A549 (cell line): Measurements from ENCODE around the gene DTHD1. TPM values are rescaled to one million over a fixed set of nuclear protein-coding genes. Genes with fewer than 3 reads are reported as not detected.

ENCODE experiments used
- ATAC-seq, 2 experiments: fragments of 200-7000 bp in 1 of 2; fragments of >200 bp in 1 of 2; cut with Nextera tagmentation in 1 of 2; cut with Tn5 transposase in 1 of 2; 3 replicates each; pipeline versions ENCODE4 v1.8.0 to v1.9.1; 2018 to 2020; ENCODE audit warnings: mild to moderate bottlenecking in 1 of 2, moderate library complexity in 1 of 2
- CTCF ChIA-PET: fragments of 300-600 bp; sonication (Branson Sonifier 250); formaldehyde crosslinking; extraction: SDS; loops from one replicate; lab custom pipeline; 2021; ENCODE audit warnings: antibody characterized with exemption, inconsistent platforms; lab: Yijun Ruan, JAX
- POLR2A ChIA-PET: fragments of 350-600 bp; formaldehyde crosslinking; extraction: SDS; loops from one replicate; lab custom pipeline; 2021; ENCODE audit warnings: antibody characterized with exemption, inconsistent platforms; lab: Yijun Ruan, JAX
- DNase-seq, 2 experiments: peaks; one replicate each; pipeline versions ENCODE4 v3.0.0 to v3.0.0-alpha.2; 2011 to 2016; ENCODE audit warnings: low read depth in 1 of 2, low spot score in 1 of 2
- FAIRE-seq: peaks from 2 replicates; lab custom pipeline; 2011; peaks lifted over from hg19 to GRCh38; lab: Jason Lieb, UNC
- H3K27ac ChIP-seq, 2 experiments: fragments of >200 bp; sonication (Bioruptor Twin); formaldehyde crosslinking; 3 replicates each; pipeline ENCODE4 v1.5.1; 2016 to 2017
- H3K4me1 ChIP-seq: fragments of >200 bp; sonication (Bioruptor Twin); formaldehyde crosslinking; 3 replicates; pipeline ENCODE4 v1.6.1; 2016
- H3K4me2 ChIP-seq: fragments of >200 bp; sonication (Bioruptor Twin); formaldehyde crosslinking; 3 replicates; pipeline ENCODE4 v1.6.1; 2016
- H3K4me3 ChIP-seq: fragments of >200 bp; sonication (Bioruptor Twin); formaldehyde crosslinking; 3 replicates; pipeline ENCODE4 v1.5.1; 2016
- H3K9me3 ChIP-seq: fragments of >200 bp; sonication (Bioruptor Twin); formaldehyde crosslinking; 3 replicates; pipeline ENCODE4 v1.6.1; 2016
- BHLHE40 ChIP-seq: IDR thresholded peaks from 2 replicates; pipeline ENCODE4 v1.6.1; 2012; ENCODE audit warnings: low read depth, low read length, inconsistent platforms
- CEBPB ChIP-seq, 2 experiments: fragments of >200 bp in 1 of 2; sonication (Bioruptor Twin) in 1 of 2; formaldehyde crosslinking in 1 of 2; IDR thresholded peaks; 2 replicates each; pipeline ENCODE4 v1.6.1; 2012 to 2016
- CHD2 ChIP-seq: fragments of 150-350 bp; IDR thresholded peaks from 2 replicates; pipeline ENCODE4 v1.6.1; 2014; ENCODE audit warnings: low read length; ENCODE audit not compliant: partially characterized antibody
- EHMT2 ChIP-seq: fragments of 200-600 bp; sonication (generic); IDR thresholded peaks from 2 replicates; pipeline ENCODE4 v1.6.1; 2016; ENCODE audit warnings: antibody characterized with exemption, low read depth, mild to moderate bottlenecking, moderate library complexity
- FOSB ChIP-seq: fragments of 250-450 bp; sonication (Bioruptor Pico); IDR thresholded peaks from 2 replicates; pipeline ENCODE4 v1.5.0; 2020; ENCODE audit warnings: mild to moderate bottlenecking, moderate library complexity
- FOXS1 ChIP-seq: fragments of 250-450 bp; sonication (Bioruptor Pico); IDR thresholded peaks from 2 replicates; pipeline ENCODE4 v1.5.0; 2020; ENCODE audit warnings: mild to moderate bottlenecking, moderate library complexity
- HDAC2 ChIP-seq: fragments of 200-600 bp; sonication (generic); IDR thresholded peaks from 2 replicates; pipeline ENCODE4 v1.6.1; 2016
- HEYL ChIP-seq: fragments of 250-450 bp; sonication (Bioruptor Pico); IDR thresholded peaks from 2 replicates; pipeline ENCODE4 v1.8.0; 2021; ENCODE audit warnings: mild to moderate bottlenecking, moderate library complexity
- MAFK ChIP-seq: fragments of 450-650 bp; IDR thresholded peaks from 2 replicates; pipeline ENCODE4 v1.6.1; 2014; ENCODE audit not compliant: partially characterized antibody
- NFE2L2 ChIP-seq: fragments of 150-350 bp; conservative IDR thresholded peaks from 2 replicates; pipeline ENCODE4 v1.6.1; 2014; ENCODE audit warnings: low read length
- RARB ChIP-seq: fragments of 250-450 bp; sonication (Bioruptor Pico); IDR thresholded peaks from 2 replicates; pipeline ENCODE4 v1.8.0; 2021; ENCODE audit warnings: mild to moderate bottlenecking, moderate library complexity
- SMC3 ChIP-seq: fragments of >200 bp; sonication (Bioruptor Twin); formaldehyde crosslinking; IDR thresholded peaks from 3 replicates; pipeline ENCODE4 v1.6.1; 2018; ENCODE audit warnings: inconsistent platforms
- SREBF2 ChIP-seq: fragments of 450-650 bp; IDR thresholded peaks from 2 replicates; pipeline ENCODE4 v1.6.1; 2014; ENCODE audit warnings: mild to moderate bottlenecking, moderate library complexity
- WGBS: methylation state at CpG from one replicate; pipeline ENCODE4 v1.1.6; 2017; ENCODE audit errors: missing lambda C conversion rate; 5-methylcytosine and 5-hydroxymethylcytosine counted together
- polyA plus RNA-seq, 4 experiments: library from polyadenylated mRNA; depleted of rRNA in 3 of 4; stranded (reverse); fragments of >200 nt; fragmentation: RNase III in 1 of 4; extraction: RNeasy Plus Mini Kit Qiagen cat#74134 plus additional on column Dnase treatment in 1 of 4; gene quantifications; 2 replicates in 3 of 4; 3 replicates in 1 of 4; pipeline ENCODE4 v1.2.3, GENCODE V29; 2011 to 2017
- TF ChIP-seq, protein P1 (sequence below): IDR thresholded peaks from 2 replicates; pipeline ENCODE4 v1.6.1; 2012; ENCODE audit warnings: low read depth, borderline replicate concordance
- TF ChIP-seq, protein P2 (sequence below): fragments of >200 bp; sonication (Bioruptor Twin); formaldehyde crosslinking; IDR thresholded peaks from 3 replicates; pipeline ENCODE4 v1.5.1; 2016
- TF ChIP-seq, protein P3 (sequence below): fragments of >200 bp; sonication (Bioruptor Twin); formaldehyde crosslinking; IDR thresholded peaks from 3 replicates; pipeline ENCODE4 v1.6.1; 2016
- TF ChIP-seq, protein P4 (sequence below): IDR thresholded peaks from 2 replicates; pipeline ENCODE4 v1.6.1; 2012

DTHD1 gene
- polyA plus RNA-seq, 2 of the 4 experiments (the other 2 are of a cell fraction), result not detected

DNA sequence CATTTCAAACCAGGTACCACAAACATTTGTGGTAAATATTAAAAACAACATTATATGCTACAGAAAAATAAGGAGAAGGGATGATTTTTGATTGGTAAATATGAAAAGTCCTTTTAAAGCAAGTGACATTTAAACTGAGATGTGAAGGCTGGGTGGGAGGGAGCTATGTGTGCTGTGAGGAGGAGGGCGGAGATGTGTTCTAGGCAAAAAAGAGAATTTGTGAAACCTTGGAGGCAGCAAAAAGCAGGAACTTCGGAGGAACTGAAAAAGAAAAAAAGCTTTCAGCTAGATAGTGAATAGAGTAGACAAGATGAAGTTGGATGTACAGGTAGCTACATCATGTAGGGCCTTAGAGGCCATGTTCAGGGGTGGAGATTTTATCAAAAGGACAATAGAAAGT is 27.0 kb upstream of the DTHD1 start:
- H3K4me1 ChIP-seq, result no peaks in the 10 kb centered on the region
- no peaks in the 10 kb centered on the region for H3K9me3 ChIP-seq
- H3K4me3 ChIP-seq, result no peak overlapping the region
- 37% methylated on average over 2 of the region's 2 CpGs for WGBS
- TF ChIP-seq SREBF2 (no peak), CHD2 (no peak), EHMT2 (no peak), CEBPB (IDR thresholded peaks at IDR 0.05) (no peak), MAFK (no peak)
- TF ChIP-seq, all 56 proteins: peak for 0
- no peak for ATAC-seq
- H3K27ac ChIP-seq, result no peak overlapping the region
- CTCF ChIA-PET, result no interaction called here
- no peak for FAIRE-seq
- no peak for DNase-seq
- no peak overlapping the region for H3K4me2 ChIP-seq
- POLR2A ChIA-PET, result no interaction called here

DNA sequence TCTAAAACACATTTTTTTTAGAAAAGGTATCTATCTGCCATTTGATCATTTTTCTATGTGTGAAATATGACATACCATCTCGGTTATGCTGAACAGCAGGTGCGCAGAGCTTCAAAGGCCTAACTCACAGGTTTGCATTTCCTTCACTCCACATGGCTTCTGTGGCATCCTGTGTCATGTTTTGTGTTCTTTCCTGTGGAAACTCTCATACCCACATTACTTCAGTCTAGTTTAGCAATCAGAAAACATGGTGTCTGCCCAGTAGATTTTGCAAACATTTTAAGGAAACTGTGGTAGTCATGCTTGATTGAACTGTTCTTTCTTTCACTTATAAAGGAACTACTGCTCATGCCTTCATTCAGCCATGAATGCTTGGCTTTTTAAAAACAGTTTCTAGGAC is 25.8 kb upstream of the DTHD1 start:
- no peak for ATAC-seq
- H3K4me3 ChIP-seq, result no peak overlapping the region
- no peak overlapping the region for H3K27ac ChIP-seq
- no peaks in the 10 kb centered on the region for H3K9me3 ChIP-seq
- no peak overlapping the region for H3K4me2 ChIP-seq
- ChIA-PET POLR2A (no interaction called here), CTCF (no interaction called here)
- 42% methylated on average over 2 of the region's 2 CpGs for WGBS
- H3K4me1 ChIP-seq, result no peaks in the 10 kb centered on the region
- FAIRE-seq, result no peak
- no peak for DNase-seq
- TF ChIP-seq, protein P1, sequence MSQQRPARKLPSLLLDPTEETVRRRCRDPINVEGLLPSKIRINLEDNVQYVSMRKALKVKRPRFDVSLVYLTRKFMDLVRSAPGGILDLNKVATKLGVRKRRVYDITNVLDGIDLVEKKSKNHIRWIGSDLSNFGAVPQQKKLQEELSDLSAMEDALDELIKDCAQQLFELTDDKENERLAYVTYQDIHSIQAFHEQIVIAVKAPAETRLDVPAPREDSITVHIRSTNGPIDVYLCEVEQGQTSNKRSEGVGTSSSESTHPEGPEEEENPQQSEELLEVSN, result no peak
- TF ChIP-seq RARB (CRISPR knock-in tag) (no peak), CHD2 (no peak), HDAC2 (no peak), HEYL (CRISPR knock-in tag) (no peak), NFE2L2 (no peak), FOXS1 (no peak), BHLHE40 (no peak), FOSB (CRISPR knock-in tag) (no peak), SMC3 (no peak)
- TF ChIP-seq, protein P2, sequence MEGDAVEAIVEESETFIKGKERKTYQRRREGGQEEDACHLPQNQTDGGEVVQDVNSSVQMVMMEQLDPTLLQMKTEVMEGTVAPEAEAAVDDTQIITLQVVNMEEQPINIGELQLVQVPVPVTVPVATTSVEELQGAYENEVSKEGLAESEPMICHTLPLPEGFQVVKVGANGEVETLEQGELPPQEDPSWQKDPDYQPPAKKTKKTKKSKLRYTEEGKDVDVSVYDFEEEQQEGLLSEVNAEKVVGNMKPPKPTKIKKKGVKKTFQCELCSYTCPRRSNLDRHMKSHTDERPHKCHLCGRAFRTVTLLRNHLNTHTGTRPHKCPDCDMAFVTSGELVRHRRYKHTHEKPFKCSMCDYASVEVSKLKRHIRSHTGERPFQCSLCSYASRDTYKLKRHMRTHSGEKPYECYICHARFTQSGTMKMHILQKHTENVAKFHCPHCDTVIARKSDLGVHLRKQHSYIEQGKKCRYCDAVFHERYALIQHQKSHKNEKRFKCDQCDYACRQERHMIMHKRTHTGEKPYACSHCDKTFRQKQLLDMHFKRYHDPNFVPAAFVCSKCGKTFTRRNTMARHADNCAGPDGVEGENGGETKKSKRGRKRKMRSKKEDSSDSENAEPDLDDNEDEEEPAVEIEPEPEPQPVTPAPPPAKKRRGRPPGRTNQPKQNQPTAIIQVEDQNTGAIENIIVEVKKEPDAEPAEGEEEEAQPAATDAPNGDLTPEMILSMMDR, result no peak
- TF ChIP-seq, protein P3, sequence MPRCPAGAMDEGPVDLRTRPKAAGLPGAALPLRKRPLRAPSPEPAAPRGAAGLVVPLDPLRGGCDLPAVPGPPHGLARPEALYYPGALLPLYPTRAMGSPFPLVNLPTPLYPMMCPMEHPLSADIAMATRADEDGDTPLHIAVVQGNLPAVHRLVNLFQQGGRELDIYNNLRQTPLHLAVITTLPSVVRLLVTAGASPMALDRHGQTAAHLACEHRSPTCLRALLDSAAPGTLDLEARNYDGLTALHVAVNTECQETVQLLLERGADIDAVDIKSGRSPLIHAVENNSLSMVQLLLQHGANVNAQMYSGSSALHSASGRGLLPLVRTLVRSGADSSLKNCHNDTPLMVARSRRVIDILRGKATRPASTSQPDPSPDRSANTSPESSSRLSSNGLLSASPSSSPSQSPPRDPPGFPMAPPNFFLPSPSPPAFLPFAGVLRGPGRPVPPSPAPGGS, result no peak
- TF ChIP-seq, protein P4, sequence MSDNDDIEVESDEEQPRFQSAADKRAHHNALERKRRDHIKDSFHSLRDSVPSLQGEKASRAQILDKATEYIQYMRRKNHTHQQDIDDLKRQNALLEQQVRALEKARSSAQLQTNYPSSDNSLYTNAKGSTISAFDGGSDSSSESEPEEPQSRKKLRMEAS, result no peak
- TF ChIP-seq, all 56 proteins: peak for 0

DNA sequence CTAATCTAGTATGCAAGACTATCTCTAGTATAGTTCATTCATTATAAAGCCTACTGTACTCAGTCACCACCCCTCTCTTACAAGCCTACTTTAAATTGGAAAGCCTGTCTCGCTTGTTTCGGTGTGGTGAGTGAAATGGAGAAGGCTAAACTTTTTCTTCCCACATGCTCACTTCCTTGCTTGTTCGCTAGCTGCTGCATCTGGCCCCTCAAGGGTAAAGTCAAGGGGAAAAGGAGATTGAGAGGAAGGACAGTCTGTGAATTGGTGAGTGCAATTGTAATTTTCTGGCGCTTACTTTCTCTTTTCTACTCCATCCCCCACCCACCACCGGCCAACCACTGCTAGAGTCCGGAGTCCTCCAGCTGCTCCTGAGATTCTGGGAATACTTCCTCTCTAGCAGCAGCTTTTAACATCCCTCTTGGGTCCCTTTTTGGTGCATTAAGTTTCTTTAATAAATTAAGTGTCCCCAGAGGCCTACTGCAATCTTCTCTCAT is 25.0 kb upstream of the DTHD1 start:
- Histone ChIP-seq H3K4me1 (no peaks in the 10 kb centered on the region), H3K4me3 (no peak overlapping the region), H3K4me2 (no peak overlapping the region), H3K9me3 (no peaks in the 10 kb centered on the region), H3K27ac (no peak overlapping the region)
- no peak for DNase-seq
- POLR2A ChIA-PET, result no interaction called here
- TF ChIP-seq FOSB (CRISPR knock-in tag), result no peak
- TF ChIP-seq, protein P3, result no peak
- TF ChIP-seq CHD2, result no peak
- ATAC-seq, result no peak
- CTCF ChIA-PET, result no interaction called here
- 52% methylated on average over 6 of the region's 6 CpGs for WGBS
- FAIRE-seq, result no peak
